Large intestine (tissue), 12 donors: ENCODE measurements around the gene TRABD2A. TPM values are rescaled to one million over a fixed set of nuclear protein-coding genes. Genes with fewer than 3 reads are reported as not detected.
A peak's percentile ranks its signal among the peaks of the same experiment; 100 is the strongest.

Experiments
- DNase-seq, 2 donors: peaks; one replicate each; pipeline versions ENCODE4 v3.0.0 to v3.0.0-alpha.2; 2013
- H3K27ac ChIP-seq: one replicate; pipeline ENCODE4 v1.5.1; 2013; ENCODE audit warnings: low read length
- H3K27me3 ChIP-seq: 2 replicates; pipeline ENCODE4 v1.6.1; 2013; ENCODE audit warnings: low read length; ENCODE audit not compliant: control insufficient read depth, insufficient read depth
- H3K36me3 ChIP-seq: 2 replicates; pipeline ENCODE4 v1.6.1; 2013; ENCODE audit warnings: low read length; ENCODE audit not compliant: control insufficient read depth, insufficient read depth
- H3K4me1 ChIP-seq: one replicate; pipeline ENCODE4 v1.6.1; 2013; ENCODE audit warnings: low read length; ENCODE audit not compliant: control insufficient read depth, insufficient read depth
- H3K4me3 ChIP-seq: one replicate; pipeline ENCODE4 v1.5.1; 2013; ENCODE audit warnings: low read length
- H3K9me3 ChIP-seq: one replicate; pipeline ENCODE4 v1.6.1; 2013; ENCODE audit warnings: mild to moderate bottlenecking, low read depth, low read length, moderate library complexity; ENCODE audit not compliant: control insufficient read depth
- WGBS: methylation state at CpG from one replicate; pipeline ENCODE4 v1.1.5; 2013; ENCODE audit warnings: low lambda C conversion rate; ENCODE audit not compliant: insufficient coverage; 5-methylcytosine and 5-hydroxymethylcytosine counted together
- long read RNA-seq, 11 donors: transcript quantifications; one replicate each; lab custom pipeline, GENCODE V29; 2026
- polyA plus RNA-seq: library from polyadenylated mRNA; unstranded; fragments of 120-200 nt; gene quantifications from one replicate; pipeline ENCODE4 v1.2.1, GENCODE V29; 2013

The TRABD2A gene
- 18.0 TPM for polyA plus RNA-seq
- long read RNA-seq, donor 1, transcript TRABD2A-203 (7 exons, 1,975 nt): major isoform, 5 of 1,395 reads
- long read RNA-seq, donor 1, partial matches to known transcripts: 1,365 of 1,395 reads
- long read RNA-seq, donor 1, other reads (novel, unspliced or antisense): 24 of 1,395 reads
- long read RNA-seq, donor 2, partial matches to known transcripts: 3,769 of 3,876 reads
- long read RNA-seq, donor 2, other reads (novel, unspliced or antisense): 100 of 3,876 reads
- long read RNA-seq, donor 3: 0 reads
- long read RNA-seq, donor 4, partial matches to known transcripts: 0 of 2 reads
- long read RNA-seq, donor 4, other reads (novel, unspliced or antisense): 0 of 2 reads
- long read RNA-seq, donor 5, partial matches to known transcripts: 0 of 4 reads
- long read RNA-seq, donor 5, other reads (novel, unspliced or antisense): 0 of 4 reads
- long read RNA-seq, donor 6, partial matches to known transcripts: 3,229 of 3,290 reads
- long read RNA-seq, donor 6, other reads (novel, unspliced or antisense): 60 of 3,290 reads
- long read RNA-seq, donor 7, transcript TRABD2A-203 (7 exons, 1,975 nt): major isoform, 6 of 6 reads
- long read RNA-seq, donor 7, partial matches to known transcripts: 0 of 6 reads
- long read RNA-seq, donor 7, other reads (novel, unspliced or antisense): 0 of 6 reads
- long read RNA-seq, donor 8, transcript TRABD2A-203 (7 exons, 1,975 nt): major isoform, 15 of 3,638 reads
- long read RNA-seq, donor 8, partial matches to known transcripts: 3,563 of 3,638 reads
- long read RNA-seq, donor 8, other reads (novel, unspliced or antisense): 59 of 3,638 reads
- long read RNA-seq, donor 9, transcript TRABD2A-203 (7 exons, 1,975 nt): major isoform, 7 of 13 reads
- long read RNA-seq, donor 9, partial matches to known transcripts: 5 of 13 reads
- long read RNA-seq, donor 9, other reads (novel, unspliced or antisense): 0 of 13 reads
- long read RNA-seq, donor 10, partial matches to known transcripts: 2,418 of 2,472 reads
- long read RNA-seq, donor 10, other reads (novel, unspliced or antisense): 46 of 2,472 reads
- long read RNA-seq, donor 11, partial matches to known transcripts: 2,233 of 2,292 reads
- long read RNA-seq, donor 11, other reads (novel, unspliced or antisense): 54 of 2,292 reads

GRCh38 chr2:84880645-84881521 is at the start of gene TRABD2A:
TSS of gene TRABD2A (minus strand) at chr2:84881084. CDS start at chr2:84881039, 45 bp downstream.
- H3K36me3 ChIP-seq: no peaks in the 10 kb centered on the region
- H3K27ac ChIP-seq: peak within 1 kb of the TSS; percentile 42
- peaks cover 28% of the 10 kb centered on the region for H3K27me3 ChIP-seq
- peak within 1 kb of the TSS; percentile 75 for H3K4me3 ChIP-seq
- no peaks in the 10 kb centered on the region for H3K9me3 ChIP-seq
- peak in 1 of 2 donors; percentile 60 for DNase-seq
- peaks cover 3% of the 10 kb centered on the region for H3K4me1 ChIP-seq
- WGBS: 0% methylated on average over 1 of the region's 77 CpGs

- H3K4me1 ChIP-seq: peaks cover 14% of the 10 kb centered on the region
- H3K27ac ChIP-seq: no peak overlapping the region
- no peaks in the 10 kb centered on the region for H3K27me3 ChIP-seq
- H3K9me3 ChIP-seq: no peaks in the 10 kb centered on the region
- H3K36me3 ChIP-seq: no peaks in the 10 kb centered on the region
- no peak for DNase-seq
- 26% methylated on average over 2 of the region's 3 CpGs for WGBS
- no peak overlapping the region for H3K4me3 ChIP-seq
These were observed 46.4 kb upstream of the TRABD2A start for GRCh38 chr2:84927275-84927627.

GRCh38 chr2:84925724-84926376 is 45.0 kb upstream of the TRABD2A start:
- Histone ChIP-seq H3K9me3 (no peaks in the 10 kb centered on the region), H3K27ac (no peak overlapping the region), H3K27me3 (no peaks in the 10 kb centered on the region), H3K4me1 (peaks cover 14% of the 10 kb centered on the region), H3K36me3 (no peaks in the 10 kb centered on the region), H3K4me3 (peak overlapping the region; percentile 2)
- peak; percentile 95 for DNase-seq
- WGBS: no CpG with 5 or more reads among the region's 34 CpGs

GRCh38 chr2:84925336-84925723 is 44.4 kb upstream of the TRABD2A start:
- no peaks in the 10 kb centered on the region for H3K27me3 ChIP-seq
- H3K4me3 ChIP-seq: no peak overlapping the region
- H3K27ac ChIP-seq: no peak overlapping the region
- DNase-seq: no peak
- no peaks in the 10 kb centered on the region for H3K36me3 ChIP-seq
- peaks cover 15% of the 10 kb centered on the region for H3K4me1 ChIP-seq
- no peaks in the 10 kb centered on the region for H3K9me3 ChIP-seq
- no CpG with 5 or more reads among the region's 2 CpGs for WGBS

GRCh38 chr2:84924173-84925106 is 43.6 kb upstream of the TRABD2A start:
- H3K36me3 ChIP-seq: no peaks in the 10 kb centered on the region
- H3K27me3 ChIP-seq: no peaks in the 10 kb centered on the region
- H3K9me3 ChIP-seq: no peaks in the 10 kb centered on the region
- H3K4me1 ChIP-seq: peaks cover 18% of the 10 kb centered on the region
- no peak overlapping the region for H3K27ac ChIP-seq
- H3K4me3 ChIP-seq: no peak overlapping the region
- DNase-seq: no peak
- no CpG with 5 or more reads among the region's 9 CpGs for WGBS

GRCh38 chr2:84923009-84923408 is 42.1 kb upstream of the TRABD2A start:
- Histone ChIP-seq H3K4me1 (peaks cover 18% of the 10 kb centered on the region), H3K27ac (no peak overlapping the region), H3K27me3 (no peaks in the 10 kb centered on the region), H3K4me3 (no peak overlapping the region), H3K36me3 (no peaks in the 10 kb centered on the region), H3K9me3 (no peaks in the 10 kb centered on the region)
- no peak for DNase-seq

GRCh38 chr2:84919885-84920580 is 39.1 kb upstream of the TRABD2A start:
- WGBS: no CpG with 5 or more reads among the region's 7 CpGs
- DNase-seq: peak; percentile 49 to 69
- Histone ChIP-seq H3K36me3 (no peaks in the 10 kb centered on the region), H3K4me3 (no peak overlapping the region), H3K4me1 (peaks cover 4% of the 10 kb centered on the region), H3K27ac (no peak overlapping the region), H3K27me3 (no peaks in the 10 kb centered on the region), H3K9me3 (no peaks in the 10 kb centered on the region)

- H3K27me3 ChIP-seq: no peaks in the 10 kb centered on the region
These were observed 37.5 kb upstream of the TRABD2A start for GRCh38 chr2:84918430-84918829.

More at GRCh38 chr2:84918430-84918829, 37.5 kb upstream of the TRABD2A start:
- no peaks in the 10 kb centered on the region for H3K9me3 ChIP-seq
- H3K27ac ChIP-seq: no peak overlapping the region
- H3K4me3 ChIP-seq: no peak overlapping the region
- no peak for DNase-seq
- no CpG with 5 or more reads among the region's 2 CpGs for WGBS
- no peaks in the 10 kb centered on the region for H3K36me3 ChIP-seq
- H3K4me1 ChIP-seq: peaks cover 4% of the 10 kb centered on the region
